Measurements from ENCODE around the gene ANKRD60. TPM values are rescaled to one million over a fixed set of nuclear protein-coding genes. Genes with fewer than 3 reads are reported as not detected.
A peak's percentile ranks its signal among the peaks of the same experiment; 100 is the strongest.

The ANKRD60 gene
- total RNA-seq, 1 donor from 2014 or later, result not detected

GRCh38 chr20:58251348-58251978 lies 23.0 kb upstream of the ANKRD60 start:
- no peaks in the 10 kb centered on the region for H3K27me3 ChIP-seq (ENCODE audit: control insufficient read depth, insufficient read depth, low read length)
- TF ChIP-seq CTCF (IDR thresholded peaks at IDR 0.05; ENCODE audit: insufficient read depth, low read length, severe bottlenecking), result no peak
- no peak for DNase-seq (ENCODE audit: low read depth)
- peaks cover 4% of the 10 kb centered on the region for H3K36me3 ChIP-seq (ENCODE audit: control insufficient read depth, insufficient read depth, low read length)
- H3K4me3 ChIP-seq (ENCODE audit: low read depth, low read length), result no peak overlapping the region
- FAIRE-seq, result no peak

- Histone ChIP-seq H3K27me3 (ENCODE audit: control insufficient read depth, insufficient read depth, low read length) (no peaks in the 10 kb centered on the region), H3K4me3 (ENCODE audit: low read depth, low read length) (no peak overlapping the region), H3K36me3 (ENCODE audit: control insufficient read depth, insufficient read depth, low read length) (peaks cover 13% of the 10 kb centered on the region)
- FAIRE-seq (no peak), DNase-seq (ENCODE audit: low read depth) (peak; percentile 43)
- peak; percentile 54 for TF ChIP-seq CTCF (IDR thresholded peaks at IDR 0.05; ENCODE audit: insufficient read depth, low read length, severe bottlenecking)
Observed at GRCh38 chr20:58246346-58246745, 17.9 kb upstream of the ANKRD60 start.

GRCh38 chr20:58245931-58246330 lies 17.5 kb upstream of the ANKRD60 start:
- FAIRE-seq (no peak), DNase-seq (ENCODE audit: low read depth) (no peak)
- Histone ChIP-seq H3K4me3 (ENCODE audit: low read depth, low read length) (no peak overlapping the region), H3K36me3 (ENCODE audit: control insufficient read depth, insufficient read depth, low read length) (peaks cover 13% of the 10 kb centered on the region), H3K27me3 (ENCODE audit: control insufficient read depth, insufficient read depth, low read length) (no peaks in the 10 kb centered on the region)
- no peak for TF ChIP-seq CTCF (IDR thresholded peaks at IDR 0.05; ENCODE audit: insufficient read depth, low read length, severe bottlenecking)

GRCh38 chr20:58245181-58245891 lies 16.9 kb upstream of the ANKRD60 start:
- no peak for FAIRE-seq

GRCh38 chr20:58244517-58245030 lies 16.1 kb upstream of the ANKRD60 start:
- Histone ChIP-seq H3K27me3 (ENCODE audit: control insufficient read depth, insufficient read depth, low read length) (no peaks in the 10 kb centered on the region), H3K36me3 (ENCODE audit: control insufficient read depth, insufficient read depth, low read length) (peaks cover 13% of the 10 kb centered on the region), H3K4me3 (ENCODE audit: low read depth, low read length) (no peak overlapping the region)
- DNase-seq (ENCODE audit: low read depth), result no peak
- no peak for TF ChIP-seq CTCF (IDR thresholded peaks at IDR 0.05; ENCODE audit: insufficient read depth, low read length, severe bottlenecking)
- no peak for FAIRE-seq

More at GRCh38 chr20:58245181-58245891, 16.9 kb upstream of the ANKRD60 start:
- no peaks in the 10 kb centered on the region for H3K27me3 ChIP-seq (ENCODE audit: control insufficient read depth, insufficient read depth, low read length)
- H3K4me3 ChIP-seq (ENCODE audit: low read depth, low read length), result no peak overlapping the region
- no peak for TF ChIP-seq CTCF (IDR thresholded peaks at IDR 0.05; ENCODE audit: insufficient read depth, low read length, severe bottlenecking)
- DNase-seq (ENCODE audit: low read depth), result no peak
- peaks cover 13% of the 10 kb centered on the region for H3K36me3 ChIP-seq (ENCODE audit: control insufficient read depth, insufficient read depth, low read length)
